Sigmoid colon (tissue), 7 donors: ENCODE results near the gene FAM229B. TPM values are rescaled to one million over a fixed set of nuclear protein-coding genes. Genes with fewer than 3 reads are reported as not detected.
"Not testable (repeated sequence)": the region's sequence is repeated elsewhere in the genome, so short reads cannot be mapped to it uniquely, and the experiment has no call there.

Experiments used
- DNase-seq: peaks from one replicate; pipeline ENCODE4 v3.0.0-alpha.2; 2019
- H3K27ac ChIP-seq, 4 donors: fragments of 200-600 bp; sonication (generic); one replicate each; pipeline ENCODE4 v1.5.1; 2016 to 2019; ENCODE audit warnings: mild to moderate bottlenecking in 1 of 4
- H3K27me3 ChIP-seq, 3 donors: fragments of 200-600 bp; sonication (generic); one replicate each; pipeline ENCODE4 v1.5.1; 2019; ENCODE audit warnings: mild to moderate bottlenecking in 1 of 3
- H3K36me3 ChIP-seq, 4 donors: fragments of 200-600 bp; sonication (generic); one replicate each; pipeline ENCODE4 v1.5.1; 2016 to 2019
- H3K4me1 ChIP-seq, 4 donors: fragments of 200-600 bp; sonication (generic); one replicate each; pipeline ENCODE4 v1.5.1; 2017 to 2019
- H3K4me3 ChIP-seq, 4 donors: fragments of 200-600 bp; sonication (generic); one replicate each; pipeline ENCODE4 v1.5.1; 2017 to 2019; ENCODE audit warnings: mild to moderate bottlenecking in 2 of 4, moderate library complexity in 1 of 4
- H3K9me3 ChIP-seq, 4 donors: fragments of 200-600 bp in 3 of 4; sonication (generic) in 3 of 4; one replicate each; pipeline versions ENCODE4 v1.5.1 to v1.6.1; 2013 to 2019
- EP300 ChIP-seq, 4 donors: sonication (generic); formaldehyde crosslinking; IDR thresholded peaks; one replicate each; pipeline ENCODE4 v1.6.1; 2017; ENCODE audit warnings: antibody characterized with exemption in 4 of 4
- POLR2A ChIP-seq, 2 donors: fragments of 450-650 bp; IDR thresholded peaks; one replicate each; pipeline ENCODE4 v1.6.1; 2016; ENCODE audit warnings: antibody characterized with exemption in 2 of 2, mild to moderate bottlenecking in 2 of 2, moderate library complexity in 2 of 2
- POLR2AphosphoS5 ChIP-seq, 4 donors: sonication (generic); formaldehyde crosslinking; IDR thresholded peaks; one replicate each; pipeline ENCODE4 v1.6.1; 2017; ENCODE audit warnings: antibody characterized with exemption in 4 of 4
- WGBS, 2 donors: extraction: QIAGEN DNeasy Blood & Tissue Kit; methylation state at CpG; one replicate each; pipeline ENCODE4 v1.1.7; 2013; 5-methylcytosine and 5-hydroxymethylcytosine counted together
- intact Hi-C: fragments of 100-400 bp; cut with DNase I; formaldehyde crosslinking; loops from one replicate; pipeline ENCODE4 v1.15.1; 2023
- polyA plus RNA-seq, 3 donors: library from polyadenylated mRNA; stranded (reverse); fragments of 200-250 nt; gene quantifications; one replicate each; pipeline ENCODE4 v1.2.3, GENCODE V29; 2013
- total RNA-seq, 4 donors: library from RNA; depleted of rRNA; stranded (reverse); fragments of >200 nt; gene quantifications; one replicate each; pipeline ENCODE4 v1.1.0, GENCODE V29; 2016
- TF ChIP-seq, protein P1 (sequence below), 4 experiments: fragments of 450-650 bp in 3 of 4; fragments of 200-600 bp in 1 of 4; IDR thresholded peaks; one replicate each; pipeline ENCODE4 v1.5.1; 2016 to 2019; ENCODE audit warnings: antibody characterized with exemption in 4 of 4, mild to moderate bottlenecking in 3 of 4, moderate library complexity in 2 of 4
- donor health status: healthy with polysubstance abuse.
- donor health status: Bipolar disorder and iron deficiency.
- donor health status: healthy.

The FAM229B gene
- total and polyA plus RNA-seq, 7 donors: 0.46 to 22.2 (median 11.4) TPM

DNA sequence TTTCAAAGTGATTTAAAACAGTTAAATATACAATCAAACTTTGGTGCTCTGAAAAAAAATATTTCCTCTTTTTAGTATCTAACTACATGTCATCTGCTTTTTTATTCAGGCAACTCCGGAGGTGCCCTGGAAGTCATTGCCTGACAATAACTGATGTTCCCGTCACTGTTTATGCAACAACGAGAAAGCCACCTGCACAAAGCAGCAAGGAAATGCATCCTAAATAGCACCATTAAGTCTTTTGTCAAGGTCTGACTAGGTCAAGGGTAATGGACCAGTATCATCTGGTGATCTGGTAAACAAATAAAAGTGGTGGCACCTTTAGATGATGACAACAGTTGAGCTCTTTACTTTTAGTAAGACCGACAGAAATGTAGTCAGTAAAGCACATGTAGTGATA, 13.2 kb downstream of the FAM229B start:
- no peak for DNase-seq
- no peak overlapping the region for H3K27ac ChIP-seq
- H3K36me3 ChIP-seq: peaks cover 0 to 13% (median 2%) of the 10 kb centered on the region in 4 donors
- no peaks in the 10 kb centered on the region for H3K27me3 ChIP-seq
- no peak overlapping the region for H3K4me3 ChIP-seq
- no peaks in the 10 kb centered on the region for H3K9me3 ChIP-seq
- H3K4me1 ChIP-seq: no peaks in the 10 kb centered on the region
- WGBS, 2 donors: 86 to 88% methylated on average over 4 of the region's 4 CpGs
- TF ChIP-seq POLR2A (IDR thresholded peaks at IDR 0.05) (no peak), EP300 (IDR thresholded peaks at IDR 0.05) (no peak), POLR2AphosphoS5 (IDR thresholded peaks at IDR 0.05) (no peak)
- TF ChIP-seq, protein P1, sequence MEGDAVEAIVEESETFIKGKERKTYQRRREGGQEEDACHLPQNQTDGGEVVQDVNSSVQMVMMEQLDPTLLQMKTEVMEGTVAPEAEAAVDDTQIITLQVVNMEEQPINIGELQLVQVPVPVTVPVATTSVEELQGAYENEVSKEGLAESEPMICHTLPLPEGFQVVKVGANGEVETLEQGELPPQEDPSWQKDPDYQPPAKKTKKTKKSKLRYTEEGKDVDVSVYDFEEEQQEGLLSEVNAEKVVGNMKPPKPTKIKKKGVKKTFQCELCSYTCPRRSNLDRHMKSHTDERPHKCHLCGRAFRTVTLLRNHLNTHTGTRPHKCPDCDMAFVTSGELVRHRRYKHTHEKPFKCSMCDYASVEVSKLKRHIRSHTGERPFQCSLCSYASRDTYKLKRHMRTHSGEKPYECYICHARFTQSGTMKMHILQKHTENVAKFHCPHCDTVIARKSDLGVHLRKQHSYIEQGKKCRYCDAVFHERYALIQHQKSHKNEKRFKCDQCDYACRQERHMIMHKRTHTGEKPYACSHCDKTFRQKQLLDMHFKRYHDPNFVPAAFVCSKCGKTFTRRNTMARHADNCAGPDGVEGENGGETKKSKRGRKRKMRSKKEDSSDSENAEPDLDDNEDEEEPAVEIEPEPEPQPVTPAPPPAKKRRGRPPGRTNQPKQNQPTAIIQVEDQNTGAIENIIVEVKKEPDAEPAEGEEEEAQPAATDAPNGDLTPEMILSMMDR (IDR thresholded peaks at IDR 0.05): no peak
- intact Hi-C loops: no loop called here

DNA sequence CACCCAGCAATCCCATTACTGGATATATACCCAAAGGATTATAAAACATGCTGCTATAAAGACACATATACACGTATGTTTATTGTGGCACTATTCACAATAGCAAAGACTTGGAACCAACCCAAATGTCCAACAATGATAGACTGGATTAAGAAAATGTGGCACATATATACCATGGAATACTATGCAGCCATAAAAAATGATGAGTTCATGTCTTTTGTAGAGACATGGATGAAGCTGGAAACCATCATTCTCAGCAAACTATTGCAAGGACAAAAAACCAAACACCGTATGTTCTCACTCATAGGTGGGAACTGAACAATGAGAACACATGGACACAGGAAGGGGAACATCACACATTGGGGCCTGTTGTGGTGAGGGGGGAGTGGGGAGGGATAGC, 18.6 kb downstream of the FAM229B start:
- DNase-seq, H3K4me1 ChIP-seq, H3K9me3 ChIP-seq, H3K27me3 ChIP-seq, H3K4me3 ChIP-seq, H3K27ac ChIP-seq, intact Hi-C loops: not testable (repeated sequence)
- peaks cover 10 to 54% (median 18%) of the 10 kb centered on the region in 4 donors for H3K36me3 ChIP-seq
- WGBS, 2 donors: 67 to 87% methylated on average over 2 of the region's 2 CpGs

DNA sequence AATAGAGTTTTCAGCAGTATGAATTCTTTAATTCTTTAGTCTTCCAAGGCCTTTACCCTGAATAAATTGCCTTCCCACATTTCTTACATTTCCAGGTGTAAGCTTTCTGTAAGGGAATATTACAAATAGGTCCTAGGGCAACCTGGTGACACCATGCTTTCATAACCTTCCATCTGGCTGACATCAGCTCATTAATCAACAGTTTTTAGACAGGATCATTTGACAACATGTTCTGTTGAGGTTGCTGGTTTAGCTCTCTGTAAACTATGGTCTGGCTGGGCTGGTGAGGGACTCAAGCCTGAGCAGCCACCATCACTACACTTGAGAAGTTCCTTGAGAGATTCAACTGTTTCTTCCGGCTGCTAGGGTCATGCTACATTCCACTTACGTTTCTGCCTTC, 19.2 kb downstream of the FAM229B start:
- intact Hi-C loops: no loop called here
- Histone ChIP-seq H3K4me1 (no peaks in the 10 kb centered on the region), H3K27ac (no peak overlapping the region), H3K36me3 (peaks cover 10 to 55% (median 23%) of the 10 kb centered on the region in 4 donors), H3K27me3 (no peaks in the 10 kb centered on the region), H3K9me3 (no peaks in the 10 kb centered on the region), H3K4me3 (no peak overlapping the region)
- DNase-seq: no peak
- no peak for TF ChIP-seq POLR2A (IDR thresholded peaks at IDR 0.05)
- peak in 1 of 4 donors; percentile 34 for TF ChIP-seq POLR2AphosphoS5 (IDR thresholded peaks at IDR 0.05)
- WGBS, 2 donors: 71 to 86% methylated on average over 2 of the region's 2 CpGs

DNA sequence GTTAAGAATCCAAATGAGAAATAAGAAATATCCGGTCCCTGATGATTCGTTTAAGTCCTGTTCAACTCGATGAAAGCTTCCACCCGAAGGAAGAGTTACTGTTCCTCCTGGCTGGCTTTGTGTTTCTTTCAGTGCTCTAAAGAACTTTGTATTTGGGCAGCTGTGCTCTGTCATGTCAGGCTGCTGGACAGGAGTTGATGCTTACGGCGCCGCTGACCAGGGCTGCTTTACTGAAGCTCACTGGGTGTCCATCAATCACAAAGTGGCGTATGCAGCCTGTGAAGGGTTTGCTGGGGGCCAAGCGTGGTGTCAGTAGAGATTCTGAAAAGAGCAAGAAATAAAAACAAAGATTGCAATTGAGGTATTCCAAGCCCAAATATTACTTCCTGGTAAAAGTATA, 21.9 kb downstream of the FAM229B start:
- intact Hi-C loops: no loop called here
- Histone ChIP-seq H3K9me3 (no peaks in the 10 kb centered on the region), H3K4me3 (no peak overlapping the region), H3K36me3 (peaks cover 19 to 82% (median 46%) of the 10 kb centered on the region in 4 donors), H3K27me3 (no peaks in the 10 kb centered on the region), H3K4me1 (no peaks in the 10 kb centered on the region), H3K27ac (peak overlapping the region in 2 of 4 donors; percentile 16 to 47)
- peak; percentile 64 for DNase-seq
- 70 to 80% methylated on average over 9 of the region's 9 CpGs for WGBS, 2 donors
- no peak for TF ChIP-seq POLR2A (IDR thresholded peaks at IDR 0.05)
- peak in 2 of 4 donors; percentile 13 to 30 for TF ChIP-seq POLR2AphosphoS5 (IDR thresholded peaks at IDR 0.05)

DNA sequence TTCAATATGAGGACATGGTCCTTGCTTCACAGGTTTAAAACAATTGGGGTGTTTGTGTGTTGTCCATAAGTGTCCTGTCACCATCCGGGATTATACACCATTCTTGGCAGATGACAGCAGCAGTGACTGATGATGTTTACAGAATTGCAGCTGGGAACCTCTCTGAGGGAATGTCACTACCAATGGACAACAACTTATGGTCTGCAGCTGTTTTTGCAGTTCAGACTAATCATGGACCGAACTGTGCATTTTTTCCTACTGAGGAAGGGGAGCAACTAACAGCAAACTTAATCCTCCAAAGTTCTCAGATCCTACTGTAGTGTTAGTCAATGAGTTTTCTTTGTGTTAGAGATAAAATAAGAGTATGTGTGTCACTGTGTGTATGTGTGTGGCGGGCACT, 26.0 kb downstream of the FAM229B start:
- TF ChIP-seq EP300 (IDR thresholded peaks at IDR 0.05) (no peak), POLR2A (IDR thresholded peaks at IDR 0.05) (no peak), POLR2AphosphoS5 (IDR thresholded peaks at IDR 0.05) (no peak)
- TF ChIP-seq, protein P1 (IDR thresholded peaks at IDR 0.05): no peak
- no peak overlapping the region for H3K4me3 ChIP-seq
- no peaks in the 10 kb centered on the region for H3K9me3 ChIP-seq
- H3K27me3 ChIP-seq: no peaks in the 10 kb centered on the region
- no peak for DNase-seq
- H3K36me3 ChIP-seq: peaks cover 26 to 100% (median 52%) of the 10 kb centered on the region in 4 donors
- peaks cover 0 to 8% (median 6%) of the 10 kb centered on the region in 4 donors for H3K4me1 ChIP-seq
- H3K27ac ChIP-seq: no peak overlapping the region
- intact Hi-C loops: no loop called here
- WGBS, 2 donors: 65 to 80% methylated on average over 3 of the region's 3 CpGs

DNA sequence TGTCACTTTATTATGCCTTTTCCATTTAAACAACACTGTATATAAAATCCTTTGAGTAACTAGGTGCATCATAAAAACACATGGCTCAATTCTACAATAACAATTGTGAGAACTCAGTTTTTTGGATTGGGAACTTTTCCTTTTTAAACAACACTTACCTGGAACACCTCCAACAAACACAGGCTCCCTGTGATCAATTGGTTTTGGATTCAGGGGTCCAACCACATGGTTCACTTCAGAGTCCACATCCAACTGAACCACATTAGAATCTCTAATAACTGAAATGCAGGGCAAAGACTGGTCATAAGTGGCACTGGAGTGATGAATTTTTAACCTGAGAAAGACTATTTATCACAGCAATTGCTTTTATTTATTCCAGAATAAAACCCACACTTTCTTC, 26.5 kb downstream of the FAM229B start:
- Histone ChIP-seq H3K27me3 (no peaks in the 10 kb centered on the region), H3K4me3 (no peak overlapping the region), H3K27ac (no peak overlapping the region), H3K4me1 (peaks cover 0 to 8% (median 6%) of the 10 kb centered on the region in 4 donors), H3K9me3 (no peaks in the 10 kb centered on the region), H3K36me3 (peaks cover 29 to 100% (median 51%) of the 10 kb centered on the region in 4 donors)
- intact Hi-C loops: no loop called here
- TF ChIP-seq POLR2A (IDR thresholded peaks at IDR 0.05) (no peak), EP300 (IDR thresholded peaks at IDR 0.05) (no peak), POLR2AphosphoS5 (IDR thresholded peaks at IDR 0.05) (no peak)
- TF ChIP-seq, protein P1 (IDR thresholded peaks at IDR 0.05): no peak
- DNase-seq: no peak
